HG03280 (cell line): Measurements from ENCODE around the gene SORBS1.

Experiments
- ATAC-seq: cut with Tn5 transposase; IDR thresholded peaks from one replicate; pipeline ENCODE4 v1.9.1; 2021; ENCODE audit warnings: mild to moderate bottlenecking, moderate library complexity; ENCODE audit not compliant: unreplicated experiment

The SORBS1 gene

GRCh38 chr10:95561177-95561863 is at the start of gene SORBS1:
Gene SORBS1, minus strand, starts transcription at chr10:95561371. Its CDS starts 120,236 bp downstream, at chr10:95441135.
- ATAC-seq: peak; percentile 99

- no peak for ATAC-seq
These were observed 49.6 kb upstream of the SORBS1 start for GRCh38 chr10:95610727-95611126.

- ATAC-seq: no peak
These were observed 45.8 kb upstream of the SORBS1 start for GRCh38 chr10:95606922-95607321.

GRCh38 chr10:95605163-95605562 is 44.0 kb upstream of the SORBS1 start:
- ATAC-seq: no peak

- no peak for ATAC-seq
These were observed 43.5 kb upstream of the SORBS1 start for GRCh38 chr10:95604630-95605029.

GRCh38 chr10:95602382-95602781 is 41.2 kb upstream of the SORBS1 start:
- no peak for ATAC-seq

- ATAC-seq: no peak
These were observed 40.0 kb upstream of the SORBS1 start for GRCh38 chr10:95601116-95601719.

GRCh38 chr10:95600158-95600557 is 39.0 kb upstream of the SORBS1 start:
- ATAC-seq: no peak

GRCh38 chr10:95597788-95598187 is 36.6 kb upstream of the SORBS1 start:
- ATAC-seq: no peak

- no peak for ATAC-seq
These were observed 26.9 kb upstream of the SORBS1 start for GRCh38 chr10:95588025-95588424.

GRCh38 chr10:95579835-95580535 is 18.8 kb upstream of the SORBS1 start:
- no peak for ATAC-seq

GRCh38 chr10:95579292-95579691 is 18.1 kb upstream of the SORBS1 start:
- no peak for ATAC-seq

GRCh38 chr10:95578619-95579018 is 17.4 kb upstream of the SORBS1 start:
- no peak for ATAC-seq

GRCh38 chr10:95574649-95575365 is 13.6 kb upstream of the SORBS1 start:
- no peak for ATAC-seq

- ATAC-seq: no peak
These were observed 12.9 kb upstream of the SORBS1 start for GRCh38 chr10:95573964-95574604.

GRCh38 chr10:95573527-95573926 is 12.4 kb upstream of the SORBS1 start:
- ATAC-seq: no peak

GRCh38 chr10:95572131-95572820 is 11.1 kb upstream of the SORBS1 start:
- ATAC-seq: no peak

- ATAC-seq: no peak
These were observed 10.2 kb upstream of the SORBS1 start for GRCh38 chr10:95571390-95571789.

- no peak for ATAC-seq
These were observed 8.2 kb upstream of the SORBS1 start for GRCh38 chr10:95569368-95569767.

- ATAC-seq: no peak
These were observed 6.9 kb upstream of the SORBS1 start for GRCh38 chr10:95567903-95568630.
